HEK293 (cell line): ENCODE data around the gene SRSF12.

Experiments used
- ATF2 ChIP-seq: fragments of 450-650 bp; formaldehyde crosslinking; IDR thresholded peaks from 2 replicates; pipeline ENCODE4 v1.5.1; 2016; ENCODE audit warnings: missing biosample characterization, missing genetic modification characterization, low read depth
- CTCF ChIP-seq: fragments of 450-650 bp; formaldehyde crosslinking; IDR thresholded peaks from 2 replicates; pipeline ENCODE4 v1.5.1; 2016; ENCODE audit warnings: missing biosample characterization, missing genetic modification characterization
- YY1 ChIP-seq: fragments of 450-650 bp; formaldehyde crosslinking; IDR thresholded peaks from 2 replicates; pipeline ENCODE4 v1.5.1; 2018; ENCODE audit warnings: missing biosample characterization, missing genetic modification characterization
- ZBTB21 ChIP-seq: fragments of 450-650 bp; formaldehyde crosslinking; IDR thresholded peaks from 2 replicates; pipeline ENCODE4 v1.5.1; 2017; ENCODE audit warnings: missing biosample characterization, missing genetic modification characterization
- ZNF121 ChIP-seq: fragments of 450-650 bp; formaldehyde crosslinking; IDR thresholded peaks from 2 replicates; pipeline ENCODE4 v1.5.1; 2016; ENCODE audit warnings: missing biosample characterization, missing genetic modification characterization
- ZNF140 ChIP-seq: fragments of 450-650 bp; formaldehyde crosslinking; IDR thresholded peaks from 2 replicates; pipeline ENCODE4 v1.5.1; 2016; ENCODE audit warnings: missing biosample characterization, missing genetic modification characterization
- ZNF248 ChIP-seq: fragments of 450-650 bp; formaldehyde crosslinking; IDR thresholded peaks from 2 replicates; pipeline ENCODE4 v1.5.1; 2017; ENCODE audit warnings: missing biosample characterization, missing genetic modification characterization
- ZNF292 ChIP-seq: fragments of 450-650 bp; formaldehyde crosslinking; IDR thresholded peaks from 2 replicates; pipeline ENCODE4 v1.5.1; 2016; ENCODE audit warnings: low read depth, missing biosample characterization, missing genetic modification characterization, borderline replicate concordance
- ZNF350 ChIP-seq: fragments of 450-650 bp; formaldehyde crosslinking; IDR thresholded peaks from 2 replicates; pipeline ENCODE4 v1.5.0; 2017; ENCODE audit warnings: missing biosample characterization, mild to moderate bottlenecking, missing genetic modification characterization
- ZNF391 ChIP-seq: fragments of 450-650 bp; formaldehyde crosslinking; IDR thresholded peaks from 2 replicates; pipeline ENCODE4 v1.5.1; 2016; ENCODE audit warnings: low read depth, missing biosample characterization, missing genetic modification characterization, borderline replicate concordance
- ZNF449 ChIP-seq: fragments of 450-650 bp; formaldehyde crosslinking; IDR thresholded peaks from 2 replicates; pipeline ENCODE4 v1.5.1; 2017; ENCODE audit warnings: missing biosample characterization, mild to moderate bottlenecking, missing genetic modification characterization, moderate library complexity
- ZNF521 ChIP-seq: fragments of 450-650 bp; formaldehyde crosslinking; IDR thresholded peaks from 2 replicates; pipeline ENCODE4 v1.5.1; 2017; ENCODE audit warnings: missing biosample characterization, mild to moderate bottlenecking, missing genetic modification characterization
- ZNF792 ChIP-seq: fragments of 450-650 bp; formaldehyde crosslinking; IDR thresholded peaks from 2 replicates; pipeline ENCODE4 v1.5.1; 2016; ENCODE audit warnings: missing biosample characterization, missing genetic modification characterization
- ZSCAN4 ChIP-seq: fragments of 450-650 bp; formaldehyde crosslinking; IDR thresholded peaks from 2 replicates; pipeline ENCODE4 v1.5.1; 2017; ENCODE audit warnings: missing biosample characterization, missing genetic modification characterization

GRCh38 chr6:89154131-89154530 lies 36.3 kb upstream of the SRSF12 start:
- TF ChIP-seq ZNF521 (tag by site-specific recombination) (no peak), ZNF248 (tag by site-specific recombination) (no peak), ZNF792 (tag by site-specific recombination) (no peak), YY1 (no peak), ZSCAN4 (tag by site-specific recombination) (no peak), ZNF350 (tag by site-specific recombination) (no peak), CTCF (no peak), ZNF140 (tag by site-specific recombination) (no peak), ZNF391 (tag by site-specific recombination) (no peak), ZNF449 (no peak), ZNF292 (tag by site-specific recombination) (no peak), ZBTB21 (tag by site-specific recombination) (no peak), ATF2 (tag by site-specific recombination) (no peak), ZNF121 (tag by site-specific recombination) (no peak)
